Esophagus mucosa (tissue), 1 donor: Measurements from ENCODE around the gene LAMC1. TPM values are rescaled to one million over a fixed set of nuclear protein-coding genes. Genes with fewer than 3 reads are reported as not detected.

Experiments
- ATAC-seq: fragments of 200-7000 bp; cut with Tn5 transposase; one replicate; pipeline ENCODE4 v1.9.1; 2020
- total RNA-seq: library from RNA; stranded (reverse); gene quantifications from one replicate; pipeline ENCODE4 v1.2.4, GENCODE V29; 2023
- donor health status: DM: yes; HTN: yes; CAD: no.

LAMC1 gene
- total RNA-seq, 1 donor from 2014 or later: 26.9 TPM

- ATAC-seq: no peak
Measured at GRCh38 chr1:183021405-183022201, 1.6 kb upstream of the LAMC1 start.

GRCh38 chr1:183022202-183023145 lies 746 bp upstream of the LAMC1 start:
- ATAC-seq: peak; percentile 81

GRCh38 chr1:183023601-183024316 lies 539 bp downstream of the LAMC1 start:
- ATAC-seq: peak; percentile 76

- no peak for ATAC-seq
Measured at GRCh38 chr1:183024317-183025009, 1.2 kb downstream of the LAMC1 start.

- ATAC-seq: no peak
Measured at GRCh38 chr1:183025010-183025337, 1.8 kb downstream of the LAMC1 start.

GRCh38 chr1:183025782-183026774 lies 2.9 kb downstream of the LAMC1 start:
- no peak for ATAC-seq

- ATAC-seq: no peak
Measured at GRCh38 chr1:183027031-183027430, 3.8 kb downstream of the LAMC1 start.

- ATAC-seq: no peak
Measured at GRCh38 chr1:183027791-183028190, 4.6 kb downstream of the LAMC1 start.

GRCh38 chr1:183029591-183030000 lies 6.4 kb downstream of the LAMC1 start:
- peak; percentile 38 for ATAC-seq

GRCh38 chr1:183030053-183030452 lies 6.8 kb downstream of the LAMC1 start:
- ATAC-seq: no peak

GRCh38 chr1:183032122-183032921 lies 9.1 kb downstream of the LAMC1 start:
- peak; percentile 22 for ATAC-seq

GRCh38 chr1:183033205-183033604 lies 10.0 kb downstream of the LAMC1 start:
- no peak for ATAC-seq

- no peak for ATAC-seq
Measured at GRCh38 chr1:183034682-183035081, 11.5 kb downstream of the LAMC1 start.

- ATAC-seq: no peak
Measured at GRCh38 chr1:183038333-183038866, 15.2 kb downstream of the LAMC1 start.

GRCh38 chr1:183038913-183039312 lies 15.7 kb downstream of the LAMC1 start:
- no peak for ATAC-seq

- ATAC-seq: no peak
Measured at GRCh38 chr1:183039330-183039729, 16.1 kb downstream of the LAMC1 start.

- no peak for ATAC-seq
Measured at GRCh38 chr1:183039985-183040447, 16.8 kb downstream of the LAMC1 start.

GRCh38 chr1:183040547-183040971 lies 17.3 kb downstream of the LAMC1 start:
- ATAC-seq: no peak

GRCh38 chr1:183043254-183043653 lies 20.0 kb downstream of the LAMC1 start:
- ATAC-seq: no peak
